ENCODE data around the gene C10orf88.

C10orf88 gene

GRCh38 chr10:122993797-122994336, 39.8 kb upstream of the C10orf88 start:
- TF ChIP-seq SIN3A (IDR thresholded peaks at IDR 0.05; ENCODE audit: borderline replicate concordance, insufficient read depth, low read length), result no peak
- no peak for TF ChIP-seq POLR2AphosphoS5 (IDR thresholded peaks at IDR 0.05; ENCODE audit: low read depth, low read length)
- TF ChIP-seq, protein P1, sequence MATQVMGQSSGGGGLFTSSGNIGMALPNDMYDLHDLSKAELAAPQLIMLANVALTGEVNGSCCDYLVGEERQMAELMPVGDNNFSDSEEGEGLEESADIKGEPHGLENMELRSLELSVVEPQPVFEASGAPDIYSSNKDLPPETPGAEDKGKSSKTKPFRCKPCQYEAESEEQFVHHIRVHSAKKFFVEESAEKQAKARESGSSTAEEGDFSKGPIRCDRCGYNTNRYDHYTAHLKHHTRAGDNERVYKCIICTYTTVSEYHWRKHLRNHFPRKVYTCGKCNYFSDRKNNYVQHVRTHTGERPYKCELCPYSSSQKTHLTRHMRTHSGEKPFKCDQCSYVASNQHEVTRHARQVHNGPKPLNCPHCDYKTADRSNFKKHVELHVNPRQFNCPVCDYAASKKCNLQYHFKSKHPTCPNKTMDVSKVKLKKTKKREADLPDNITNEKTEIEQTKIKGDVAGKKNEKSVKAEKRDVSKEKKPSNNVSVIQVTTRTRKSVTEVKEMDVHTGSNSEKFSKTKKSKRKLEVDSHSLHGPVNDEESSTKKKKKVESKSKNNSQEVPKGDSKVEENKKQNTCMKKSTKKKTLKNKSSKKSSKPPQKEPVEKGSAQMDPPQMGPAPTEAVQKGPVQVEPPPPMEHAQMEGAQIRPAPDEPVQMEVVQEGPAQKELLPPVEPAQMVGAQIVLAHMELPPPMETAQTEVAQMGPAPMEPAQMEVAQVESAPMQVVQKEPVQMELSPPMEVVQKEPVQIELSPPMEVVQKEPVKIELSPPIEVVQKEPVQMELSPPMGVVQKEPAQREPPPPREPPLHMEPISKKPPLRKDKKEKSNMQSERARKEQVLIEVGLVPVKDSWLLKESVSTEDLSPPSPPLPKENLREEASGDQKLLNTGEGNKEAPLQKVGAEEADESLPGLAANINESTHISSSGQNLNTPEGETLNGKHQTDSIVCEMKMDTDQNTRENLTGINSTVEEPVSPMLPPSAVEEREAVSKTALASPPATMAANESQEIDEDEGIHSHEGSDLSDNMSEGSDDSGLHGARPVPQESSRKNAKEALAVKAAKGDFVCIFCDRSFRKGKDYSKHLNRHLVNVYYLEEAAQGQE (IDR thresholded peaks at IDR 0.05; ENCODE audit: insufficient read depth in 1 of 2, low read depth in 2 of 2, low read length in 2 of 2), result no peak

GRCh38 chr10:122992031-122992585, 38.1 kb upstream of the C10orf88 start:
- TF ChIP-seq FOXP2 (optimal IDR thresholded peaks at IDR 0.05; ENCODE audit: borderline replicate concordance, extremely low read depth, extremely low read length, insufficient read depth), result no peak
- TF ChIP-seq, protein P1 (IDR thresholded peaks at IDR 0.05; ENCODE audit: insufficient read depth in 1 of 2, low read depth in 2 of 2, low read length in 2 of 2), result no peak
- no peak for TF ChIP-seq POLR2AphosphoS5 (IDR thresholded peaks at IDR 0.05; ENCODE audit: low read depth, low read length)

DNA sequence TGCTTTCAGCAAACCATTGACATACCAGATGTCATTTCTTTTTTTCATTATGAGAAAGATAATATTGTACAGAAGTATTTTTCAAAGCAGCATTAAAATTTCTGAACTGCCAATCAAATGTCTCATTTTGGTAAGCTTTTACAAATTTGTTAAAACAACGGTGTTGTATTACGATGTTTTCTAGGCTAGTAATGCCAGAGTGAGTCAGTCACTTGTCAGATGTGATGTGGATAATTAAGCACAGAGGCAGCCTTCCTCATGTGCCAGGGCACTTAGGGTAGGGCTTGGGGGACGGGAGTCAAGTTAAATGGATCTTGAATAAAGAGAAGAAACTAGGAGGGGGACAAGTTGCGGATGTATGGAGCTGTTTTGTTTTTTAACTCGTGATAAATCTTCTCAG, 36.3 kb upstream of the C10orf88 start:
- no peak for TF ChIP-seq POLR2AphosphoS5 (IDR thresholded peaks at IDR 0.05; ENCODE audit: low read depth, low read length)
- TF ChIP-seq, protein P1 (IDR thresholded peaks at IDR 0.05; ENCODE audit: insufficient read depth in 1 of 2, low read depth in 2 of 2, low read length in 2 of 2), result no peak

DNA sequence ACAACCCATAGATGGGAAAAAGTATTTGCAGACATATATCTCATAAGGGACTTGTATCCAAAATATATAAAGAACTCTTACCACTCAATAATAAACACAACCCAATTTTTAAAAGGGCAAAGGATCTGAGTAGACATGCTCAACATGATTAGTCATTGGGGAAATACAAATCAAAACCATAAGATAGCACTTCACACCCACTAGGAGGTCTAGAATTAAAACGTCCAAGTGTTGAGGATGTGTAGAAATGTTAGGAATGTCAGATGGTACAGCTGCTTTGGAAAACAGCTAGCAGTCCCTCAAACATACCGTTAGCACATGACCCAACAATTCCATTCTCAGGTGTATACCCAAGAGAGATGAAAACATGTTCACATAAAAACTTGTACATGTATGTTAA, 34.5 kb upstream of the C10orf88 start:
- TF ChIP-seq, protein P1 (IDR thresholded peaks at IDR 0.05; ENCODE audit: insufficient read depth in 1 of 2, low read depth in 2 of 2, low read length in 2 of 2), result no peak
- TF ChIP-seq FOXP2 (optimal IDR thresholded peaks at IDR 0.05; ENCODE audit: borderline replicate concordance, extremely low read depth, extremely low read length, insufficient read depth) (no peak), TAF1 (IDR thresholded peaks at IDR 0.05; ENCODE audit: borderline replicate concordance, insufficient read depth, low read length) (no peak), SIN3A (IDR thresholded peaks at IDR 0.05; ENCODE audit: borderline replicate concordance, insufficient read depth, low read length) (no peak), POLR2AphosphoS5 (IDR thresholded peaks at IDR 0.05; ENCODE audit: low read depth, low read length) (no peak)

- no peak for TF ChIP-seq POLR2AphosphoS5 (IDR thresholded peaks at IDR 0.05; ENCODE audit: low read depth, low read length)
- no peak for TF ChIP-seq FOXP2 (optimal IDR thresholded peaks at IDR 0.05; ENCODE audit: borderline replicate concordance, extremely low read depth, extremely low read length, insufficient read depth)
- TF ChIP-seq SIN3A (IDR thresholded peaks at IDR 0.05; ENCODE audit: borderline replicate concordance, insufficient read depth, low read length), result no peak
- TF ChIP-seq, protein P1 (IDR thresholded peaks at IDR 0.05; ENCODE audit: insufficient read depth in 1 of 2, low read depth in 2 of 2, low read length in 2 of 2), result no peak
- no peak for TF ChIP-seq TAF1 (IDR thresholded peaks at IDR 0.05; ENCODE audit: borderline replicate concordance, insufficient read depth, low read length)
Measured at GRCh38 chr10:122986335-122986734, 32.3 kb upstream of the C10orf88 start.

Data from PFSK-1 (cell line).